Measurements from ENCODE around the gene B4GAT1.

B4GAT1 gene

GRCh38 chr11:66343176-66343575, 4.3 kb downstream of the B4GAT1 start:
- TF ChIP-seq GATA2 (IDR thresholded peaks at IDR 0.05; ENCODE audit: low read depth, low read length) (no peak), GATA3 (IDR thresholded peaks at IDR 0.05; ENCODE audit: low read depth, low read length) (no peak)

- TF ChIP-seq GATA3 (IDR thresholded peaks at IDR 0.05; ENCODE audit: low read depth, low read length): no peak
- no peak for TF ChIP-seq GATA2 (IDR thresholded peaks at IDR 0.05; ENCODE audit: low read depth, low read length)
Measured at GRCh38 chr11:66341502-66342126, 5.8 kb downstream of the B4GAT1 start.

- TF ChIP-seq GATA3 (IDR thresholded peaks at IDR 0.05; ENCODE audit: low read depth, low read length): no peak
- TF ChIP-seq GATA2 (IDR thresholded peaks at IDR 0.05; ENCODE audit: low read depth, low read length): no peak
Measured at GRCh38 chr11:66340596-66341501, 6.6 kb downstream of the B4GAT1 start.

DNA sequence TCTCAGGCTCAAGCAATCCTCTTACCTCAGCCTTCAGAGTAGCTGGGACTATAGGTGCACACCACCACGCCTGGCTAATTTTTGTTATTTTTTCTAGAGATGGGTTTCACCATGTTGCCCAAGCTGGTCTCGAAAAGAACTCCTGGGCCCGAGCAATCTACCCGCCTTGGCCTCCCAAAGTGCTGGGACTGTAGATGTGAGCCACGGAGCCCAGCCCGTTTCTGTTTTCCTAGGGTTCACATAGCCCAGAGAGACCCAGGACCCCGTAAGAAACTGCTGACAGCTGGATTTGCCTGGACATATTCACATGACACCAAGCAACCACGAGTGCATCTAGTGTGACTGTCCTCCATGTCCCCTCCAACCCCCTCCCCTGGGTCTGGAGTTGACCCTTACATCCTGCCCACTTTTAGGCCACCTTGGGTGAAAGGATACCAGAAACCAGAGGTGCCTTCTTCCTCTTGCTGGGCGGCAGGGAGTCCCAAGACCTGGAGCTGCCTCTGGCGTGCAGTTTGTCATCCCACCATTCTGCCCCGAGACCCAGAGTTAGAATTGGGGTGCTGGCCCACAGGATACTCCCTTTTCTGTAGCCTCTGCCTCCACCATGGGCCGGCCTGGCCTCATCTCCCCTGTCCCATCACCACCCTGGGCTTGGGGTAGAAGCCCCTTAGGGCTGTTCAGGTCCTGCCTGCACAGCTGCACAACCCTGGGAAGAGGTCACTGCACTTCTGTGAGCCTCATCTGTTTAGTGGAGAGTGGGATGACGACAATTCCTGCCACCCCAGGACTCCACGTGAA, 7.5 kb downstream of the B4GAT1 start:
- no peak for TF ChIP-seq GATA2 (IDR thresholded peaks at IDR 0.05; ENCODE audit: low read depth, low read length)
- TF ChIP-seq GATA3 (IDR thresholded peaks at IDR 0.05; ENCODE audit: low read depth, low read length): no peak

DNA sequence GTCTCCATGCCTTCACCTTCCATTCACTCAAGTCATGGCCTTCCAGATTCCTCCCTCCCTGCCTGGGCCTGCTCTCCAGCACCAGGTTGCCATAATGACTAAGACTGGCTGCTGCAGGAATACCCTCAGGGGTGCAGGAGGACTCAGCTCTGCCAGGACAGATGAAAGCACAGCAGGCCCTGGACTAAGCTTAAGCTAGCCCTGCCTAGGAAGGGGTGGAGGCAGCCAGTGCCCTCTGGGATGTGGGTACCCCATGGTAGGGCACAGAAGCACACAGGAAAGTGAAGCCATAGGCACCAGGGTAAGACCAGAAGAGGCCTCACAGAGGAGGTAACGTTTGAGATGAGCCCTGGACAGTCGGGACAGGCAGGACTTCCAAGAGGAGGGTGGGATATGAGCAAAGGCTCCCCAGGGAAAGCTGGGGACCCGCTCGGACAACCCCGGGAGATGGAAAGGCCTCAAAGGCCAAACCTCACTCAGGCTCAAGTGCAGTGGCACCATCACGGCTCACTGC, 8.2 kb downstream of the B4GAT1 start:
- TF ChIP-seq GATA3 (IDR thresholded peaks at IDR 0.05; ENCODE audit: low read depth, low read length): no peak
- no peak for TF ChIP-seq GATA2 (IDR thresholded peaks at IDR 0.05; ENCODE audit: low read depth, low read length)

DNA sequence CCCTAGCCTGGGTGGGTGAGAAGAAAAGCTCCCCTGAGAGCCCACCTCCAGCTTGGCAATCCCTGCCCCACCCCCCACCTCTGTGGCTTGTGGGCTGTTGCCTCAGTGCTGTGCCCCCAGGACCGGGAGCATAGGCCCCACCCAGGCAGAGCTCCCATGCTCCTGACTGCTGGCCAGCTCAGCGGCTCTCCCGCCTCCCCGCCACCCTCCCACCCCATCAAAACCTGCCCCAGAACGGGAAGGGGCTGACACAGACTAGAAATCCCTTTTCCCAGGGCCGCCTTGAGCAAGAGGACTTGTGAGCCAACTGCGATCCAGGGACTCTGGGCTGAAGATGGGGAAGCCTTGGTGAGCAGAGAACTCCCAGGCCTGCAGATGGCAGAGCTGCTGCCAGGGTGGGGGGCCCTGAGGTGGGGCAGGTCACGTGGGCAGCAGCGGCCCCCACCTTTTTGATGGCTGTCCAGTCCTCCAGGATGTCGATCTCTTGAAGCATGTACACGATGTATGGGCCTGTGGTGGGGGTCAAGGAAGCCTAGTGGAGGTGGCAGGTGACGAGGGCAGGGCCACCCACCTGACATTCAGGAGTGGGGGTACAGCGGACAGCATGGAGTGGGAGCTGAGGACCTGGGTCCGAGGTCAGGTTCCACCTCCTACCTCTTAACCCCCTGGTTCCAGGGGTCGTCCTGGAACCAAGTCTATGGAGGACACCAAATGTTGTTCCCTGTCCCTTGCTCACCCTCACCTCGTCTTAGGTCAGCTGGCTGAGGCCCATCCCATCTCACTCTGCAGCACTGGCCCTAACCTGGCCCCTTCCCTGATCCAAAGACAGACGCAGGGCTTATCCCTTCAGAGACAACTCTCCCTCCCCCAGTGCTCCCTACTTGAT, 8.9 kb downstream of the B4GAT1 start:
- TF ChIP-seq GATA3 (IDR thresholded peaks at IDR 0.05; ENCODE audit: low read depth, low read length) (no peak), GATA2 (IDR thresholded peaks at IDR 0.05; ENCODE audit: low read depth, low read length) (no peak)

GRCh38 chr11:66337103-66337899, 10.1 kb downstream of the B4GAT1 start:
- TF ChIP-seq GATA2 (IDR thresholded peaks at IDR 0.05; ENCODE audit: low read depth, low read length): no peak
- TF ChIP-seq GATA3 (IDR thresholded peaks at IDR 0.05; ENCODE audit: low read depth, low read length): no peak

DNA sequence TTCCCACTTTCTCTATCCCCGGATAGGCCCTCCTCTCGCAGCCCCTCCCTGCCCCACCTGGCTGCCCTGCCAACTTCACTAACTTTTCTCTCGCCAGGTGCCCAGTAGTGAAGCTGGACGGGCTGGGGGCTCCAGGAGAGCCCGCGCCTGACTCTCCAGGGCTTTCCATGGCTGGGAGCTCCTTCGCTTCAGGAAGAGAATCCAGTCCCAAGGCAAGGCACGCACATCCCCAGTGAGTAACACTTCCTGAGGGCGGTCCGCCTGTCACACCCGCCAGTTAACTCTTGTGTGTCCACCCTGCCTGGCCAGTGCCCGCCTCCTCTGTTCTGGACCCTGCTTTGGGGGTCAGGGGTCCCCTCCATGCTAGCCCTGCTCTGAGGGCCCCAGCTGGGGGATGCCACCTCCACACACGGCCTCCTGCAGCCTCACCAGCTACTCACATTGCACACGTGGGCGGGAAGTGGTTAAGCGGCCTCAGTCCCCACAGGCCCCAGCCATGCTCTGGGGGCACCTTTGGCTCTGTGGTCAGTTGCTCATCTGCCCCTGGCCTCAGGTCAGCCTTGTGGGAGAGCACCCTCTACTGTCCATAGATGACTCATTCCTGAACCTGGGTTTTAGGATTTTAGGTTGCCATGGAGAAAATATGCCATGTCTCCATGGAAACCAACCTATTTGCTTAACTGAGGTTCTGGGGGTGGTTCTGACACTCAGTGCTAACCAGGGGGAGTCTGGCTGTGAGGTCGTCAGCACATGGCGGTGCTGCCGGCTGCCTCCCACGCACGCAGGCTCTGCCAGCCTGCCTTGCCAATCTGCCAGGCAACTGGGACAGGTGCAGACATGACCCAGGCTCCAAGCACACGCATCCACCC, 11.0 kb downstream of the B4GAT1 start, which contains the start of gene RIN1:
Gene RIN1 (minus strand): TSS at position 201 of the 869 bp plus-strand sequence. CDS start 32 bp downstream, at position 169.
- TF ChIP-seq GATA2 (IDR thresholded peaks at IDR 0.05; ENCODE audit: low read depth, low read length) (no peak), GATA3 (IDR thresholded peaks at IDR 0.05; ENCODE audit: low read depth, low read length) (no peak)

GRCh38 chr11:66335531-66336233, 11.7 kb downstream of the B4GAT1 start:
- TF ChIP-seq GATA3 (IDR thresholded peaks at IDR 0.05; ENCODE audit: low read depth, low read length) (no peak), GATA2 (IDR thresholded peaks at IDR 0.05; ENCODE audit: low read depth, low read length) (no peak)

DNA sequence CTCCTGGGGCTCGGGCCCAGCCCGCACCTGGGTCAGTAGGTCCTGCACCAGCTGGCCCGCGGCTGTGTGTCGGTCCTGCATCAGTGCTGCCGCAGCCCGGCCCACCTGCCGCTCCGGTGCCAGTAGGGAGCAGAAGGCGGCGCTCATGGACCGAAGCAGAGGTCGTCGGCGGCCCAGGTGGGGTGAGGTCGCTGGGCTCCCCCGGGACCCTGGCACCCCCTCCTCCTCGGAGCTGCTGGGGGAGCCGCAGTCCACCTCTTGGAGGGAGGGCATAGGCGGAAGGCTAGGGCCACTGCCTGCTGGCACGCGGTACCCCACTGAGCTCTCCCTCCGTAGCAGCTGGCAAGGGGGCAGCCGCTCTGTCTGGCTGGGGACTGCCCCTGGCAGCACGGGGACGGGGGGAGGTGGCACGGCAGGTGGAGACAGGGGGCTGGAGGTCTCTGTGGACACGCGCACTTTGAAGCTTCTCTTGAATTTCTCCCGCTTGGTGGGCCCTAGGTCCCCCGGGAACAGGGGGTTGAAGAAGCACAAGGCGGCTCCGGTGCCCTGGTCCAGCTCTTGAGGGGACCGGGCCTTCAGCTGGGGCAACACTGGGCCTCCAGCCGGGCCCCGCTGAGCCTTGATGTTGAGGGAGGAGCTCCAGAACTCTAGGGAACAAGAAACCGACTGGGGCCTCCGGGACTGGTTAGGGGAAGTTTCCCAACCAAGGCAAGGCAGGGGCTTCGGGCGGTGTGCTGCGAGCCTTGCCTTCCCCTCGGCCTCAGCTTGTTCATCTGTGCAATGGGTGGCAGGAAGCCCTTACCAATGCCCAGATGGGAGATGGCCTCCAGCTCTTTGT, 12.6 kb downstream of the B4GAT1 start:
- TF ChIP-seq GATA3 (IDR thresholded peaks at IDR 0.05; ENCODE audit: low read depth, low read length): no peak
- no peak for TF ChIP-seq GATA2 (IDR thresholded peaks at IDR 0.05; ENCODE audit: low read depth, low read length)
